ENCODE measurements around the gene DAGLB. TPM values are rescaled to one million over a fixed set of nuclear protein-coding genes. Genes with fewer than 3 reads are reported as not detected.

Gene DAGLB
- total and polyA plus RNA-seq, 3 donors from 2014 or later, result 14.3 to 29.6 (median 18.9) TPM

GRCh38 chr7:6409944-6410693 is 37.6 kb downstream of the DAGLB start:
- no peak for DNase-seq
- TF ChIP-seq POLR2A (IDR thresholded peaks at IDR 0.05) (no peak), CTCF (IDR thresholded peaks at IDR 0.05) (no peak)
- intact Hi-C loops (cut with DNase I; ENCODE audit: low total_unique reads), result no loop called here
- H3K36me3 ChIP-seq (ENCODE audit: low read depth, missing control alignments), result no peaks in the 10 kb centered on the region
- no peaks in the 10 kb centered on the region for H3K4me1 ChIP-seq
- H3K4me3 ChIP-seq, result no peak overlapping the region
- no peaks in the 10 kb centered on the region for H3K9me3 ChIP-seq
- no peaks in the 10 kb centered on the region for H3K27me3 ChIP-seq
- 91 to 93% methylated on average over 34 of the region's 34 CpGs for WGBS, 2 donors
- H3K27ac ChIP-seq, result no peak overlapping the region

GRCh38 chr7:6409091-6409490 is 38.7 kb downstream of the DAGLB start:
- intact Hi-C loops (cut with DNase I; ENCODE audit: low total_unique reads), result no loop called here
- TF ChIP-seq CTCF (IDR thresholded peaks at IDR 0.05), result no peak
- TF ChIP-seq POLR2A (IDR thresholded peaks at IDR 0.05), result no peak
- no peaks in the 10 kb centered on the region for H3K9me3 ChIP-seq
- no peak overlapping the region for H3K27ac ChIP-seq
- no peaks in the 10 kb centered on the region for H3K27me3 ChIP-seq
- no peak overlapping the region for H3K4me3 ChIP-seq
- H3K4me1 ChIP-seq, result no peaks in the 10 kb centered on the region
- WGBS, 2 donors, result 91 to 95% methylated on average over 12 to 14 of the region's 14 CpGs
- DNase-seq, result no peak
- no peaks in the 10 kb centered on the region for H3K36me3 ChIP-seq (ENCODE audit: low read depth, missing control alignments)

GRCh38 chr7:6407434-6407833 is 40.3 kb downstream of the DAGLB start:
- no peaks in the 10 kb centered on the region for H3K9me3 ChIP-seq
- no peak overlapping the region for H3K4me3 ChIP-seq
- H3K4me1 ChIP-seq, result no peaks in the 10 kb centered on the region
- intact Hi-C loops (cut with DNase I; ENCODE audit: low total_unique reads), result no loop called here
- no peaks in the 10 kb centered on the region for H3K27me3 ChIP-seq
- H3K27ac ChIP-seq, result no peak overlapping the region
- no peaks in the 10 kb centered on the region for H3K36me3 ChIP-seq (ENCODE audit: low read depth, missing control alignments)
- WGBS, 2 donors, result 94 to 96% methylated on average over 4 of the region's 4 CpGs
- TF ChIP-seq CTCF (IDR thresholded peaks at IDR 0.05) (no peak), POLR2A (IDR thresholded peaks at IDR 0.05) (no peak)
- no peak for DNase-seq

- no peaks in the 10 kb centered on the region for H3K4me1 ChIP-seq
- no peak for TF ChIP-seq CTCF (IDR thresholded peaks at IDR 0.05)
- TF ChIP-seq POLR2A (IDR thresholded peaks at IDR 0.05), result no peak
- intact Hi-C loops (cut with DNase I; ENCODE audit: low total_unique reads), result no loop called here
- no peaks in the 10 kb centered on the region for H3K9me3 ChIP-seq
- H3K36me3 ChIP-seq (ENCODE audit: low read depth, missing control alignments), result no peaks in the 10 kb centered on the region
- no peak overlapping the region for H3K27ac ChIP-seq
- no peaks in the 10 kb centered on the region for H3K27me3 ChIP-seq
- whole genome bisulfite sequencing, 2 donors, result 88 to 91% methylated on average over 5 of the region's 5 CpGs
- no peak overlapping the region for H3K4me3 ChIP-seq
- no peak for DNase-seq
Observed at GRCh38 chr7:6406121-6406520, 41.6 kb downstream of the DAGLB start.

GRCh38 chr7:6403907-6404306 is 43.8 kb downstream of the DAGLB start:
- no peak for DNase-seq
- no peak overlapping the region for H3K27ac ChIP-seq
- H3K36me3 ChIP-seq (ENCODE audit: low read depth, missing control alignments), result no peaks in the 10 kb centered on the region
- H3K9me3 ChIP-seq, result no peaks in the 10 kb centered on the region
- no peak for TF ChIP-seq POLR2A (IDR thresholded peaks at IDR 0.05)
- no peak for TF ChIP-seq CTCF (IDR thresholded peaks at IDR 0.05)
- H3K4me3 ChIP-seq, result no peak overlapping the region
- H3K4me1 ChIP-seq, result peaks cover 10% of the 10 kb centered on the region
- intact Hi-C loops (cut with DNase I; ENCODE audit: low total_unique reads), result no loop called here
- 87 to 91% methylated on average over 7 of the region's 7 CpGs for WGBS, 2 donors
- H3K27me3 ChIP-seq, result no peaks in the 10 kb centered on the region

Data from testis (tissue), 3 donors.